DMS53 treated with DMSO at 0.1 percent for 48 hours (cell line): Measurements from ENCODE around the gene HAP1.
A peak's percentile ranks its signal among the peaks of the same experiment; 100 is the strongest.
"Not testable (repeated sequence)": the region's sequence is repeated elsewhere in the genome, so short reads cannot be mapped to it uniquely, and the experiment has no call there.

Experiments
- DNase-seq: peaks from one replicate; lab custom pipeline; 2025; ENCODE audit not compliant: unreplicated experiment; lab: John Stamatoyannopoulos, UW

The HAP1 gene, protein sequence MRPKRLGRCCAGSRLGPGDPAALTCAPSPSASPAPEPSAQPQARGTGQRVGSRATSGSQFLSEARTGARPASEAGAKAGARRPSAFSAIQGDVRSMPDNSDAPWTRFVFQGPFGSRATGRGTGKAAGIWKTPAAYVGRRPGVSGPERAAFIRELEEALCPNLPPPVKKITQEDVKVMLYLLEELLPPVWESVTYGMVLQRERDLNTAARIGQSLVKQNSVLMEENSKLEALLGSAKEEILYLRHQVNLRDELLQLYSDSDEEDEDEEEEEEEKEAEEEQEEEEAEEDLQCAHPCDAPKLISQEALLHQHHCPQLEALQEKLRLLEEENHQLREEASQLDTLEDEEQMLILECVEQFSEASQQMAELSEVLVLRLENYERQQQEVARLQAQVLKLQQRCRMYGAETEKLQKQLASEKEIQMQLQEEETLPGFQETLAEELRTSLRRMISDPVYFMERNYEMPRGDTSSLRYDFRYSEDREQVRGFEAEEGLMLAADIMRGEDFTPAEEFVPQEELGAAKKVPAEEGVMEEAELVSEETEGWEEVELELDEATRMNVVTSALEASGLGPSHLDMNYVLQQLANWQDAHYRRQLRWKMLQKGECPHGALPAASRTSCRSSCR

DNA sequence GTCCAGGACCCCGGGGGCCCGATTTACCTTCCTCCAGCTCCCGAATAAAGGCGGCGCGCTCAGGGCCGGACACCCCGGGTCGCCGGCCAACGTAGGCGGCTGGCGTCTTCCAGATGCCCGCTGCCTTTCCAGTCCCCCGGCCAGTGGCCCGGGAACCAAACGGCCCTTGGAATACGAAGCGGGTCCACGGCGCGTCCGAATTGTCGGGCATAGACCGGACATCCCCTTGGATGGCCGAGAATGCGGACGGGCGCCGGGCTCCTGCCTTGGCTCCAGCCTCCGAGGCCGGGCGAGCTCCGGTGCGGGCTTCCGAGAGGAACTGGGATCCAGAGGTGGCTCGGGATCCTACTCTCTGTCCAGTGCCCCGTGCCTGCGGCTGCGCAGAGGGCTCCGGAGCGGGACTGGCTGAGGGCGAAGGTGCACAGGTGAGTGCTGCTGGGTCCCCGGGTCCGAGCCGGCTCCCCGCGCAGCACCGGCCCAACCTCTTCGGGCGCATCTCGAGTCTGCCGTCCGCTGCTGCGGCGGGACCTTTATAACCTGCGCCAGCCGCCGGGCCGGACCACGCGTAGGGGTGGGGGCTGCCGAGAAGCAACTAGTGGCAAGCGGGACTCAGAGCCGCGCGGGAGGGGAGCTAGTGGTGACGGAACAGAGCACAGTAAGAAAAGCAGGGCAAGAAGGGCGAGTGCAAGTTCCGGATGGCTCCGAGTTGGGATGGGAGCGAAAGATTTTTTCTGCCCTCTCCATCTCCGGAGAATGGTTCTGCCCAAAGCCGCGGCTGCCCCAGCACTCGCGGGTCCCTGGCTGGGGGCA lies at the start of gene HAP1:
Gene HAP1 (minus strand): TSS at position 505 of the 810 bp plus-strand sequence. CDS start 9 bp downstream, at position 496.
- DNase-seq, result peak; percentile 42

DNA sequence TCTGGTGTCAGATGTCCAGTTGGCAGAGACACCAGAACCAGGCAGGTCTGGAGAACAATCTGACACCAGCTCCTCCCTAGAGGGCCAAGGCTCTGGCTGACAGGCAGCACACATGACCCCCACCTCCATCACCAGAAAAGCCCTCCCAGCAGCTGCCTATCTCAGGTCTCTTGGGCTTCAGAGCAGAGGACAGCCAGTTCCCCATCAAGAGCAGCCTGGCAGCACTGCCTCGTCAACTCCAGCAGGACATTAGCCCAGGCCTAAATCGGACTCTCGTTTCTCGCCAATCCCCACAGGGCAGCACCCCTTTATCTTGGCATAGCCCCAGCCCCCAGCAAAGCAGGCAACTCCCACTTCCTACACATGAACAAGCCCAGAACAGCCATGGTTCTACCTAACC lies 47.7 kb upstream of the HAP1 start:
- DNase-seq, result no peak

DNA sequence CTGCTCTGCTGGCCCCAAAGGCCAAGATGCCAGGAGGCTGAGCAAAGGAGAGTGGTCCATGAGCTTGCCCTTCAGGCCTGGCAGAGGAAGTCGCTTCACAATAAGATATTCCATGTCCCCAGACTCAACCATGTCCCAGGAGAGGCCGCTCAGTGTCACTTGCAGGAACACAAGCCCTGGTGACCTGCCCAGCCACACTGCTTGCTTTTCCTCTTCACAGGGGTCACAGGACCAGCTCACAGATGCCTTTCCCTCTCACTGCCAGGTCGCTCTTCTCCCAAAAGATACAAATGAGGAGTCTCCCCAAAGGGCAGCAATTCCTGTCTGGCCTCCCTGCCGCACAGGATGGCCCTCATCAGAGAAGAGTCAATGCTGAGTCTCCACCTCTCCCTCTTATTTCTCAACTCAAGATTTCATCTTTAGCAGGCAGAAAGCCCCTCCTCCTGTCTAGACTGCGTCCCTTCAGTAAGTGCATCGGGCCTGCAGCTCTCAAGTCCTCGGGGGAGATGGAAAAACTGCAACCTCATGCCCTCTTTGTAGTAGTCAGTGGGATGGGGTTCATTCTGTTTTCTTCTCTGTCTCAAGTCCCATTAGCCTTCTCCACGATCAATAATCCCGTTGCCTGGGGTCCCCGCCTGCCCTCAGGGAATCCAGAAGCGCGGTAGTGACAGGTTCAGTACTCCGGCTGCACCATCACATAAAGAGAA lies 47.1 kb upstream of the HAP1 start:
- no peak for DNase-seq

DNA sequence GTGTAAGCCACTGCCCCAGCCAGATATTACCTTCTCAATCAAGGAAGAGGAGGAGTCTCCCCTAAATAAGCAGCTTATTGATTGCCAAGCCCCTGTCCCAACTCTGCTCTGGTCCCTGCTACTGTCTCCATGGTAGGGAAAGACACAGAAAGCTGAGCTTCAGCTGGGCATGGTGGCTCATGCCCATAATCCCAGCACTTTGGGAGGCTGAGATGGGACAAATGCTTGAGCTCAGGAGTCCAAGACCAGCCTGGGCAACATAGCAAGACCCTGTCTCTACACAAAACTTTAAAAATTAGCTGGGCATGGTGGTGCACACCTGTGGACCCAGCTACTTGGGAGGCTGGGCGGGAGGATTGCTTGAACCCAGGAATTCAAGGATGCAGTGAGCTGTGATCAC lies 45.5 kb upstream of the HAP1 start:
- DNase-seq, result no peak

DNA sequence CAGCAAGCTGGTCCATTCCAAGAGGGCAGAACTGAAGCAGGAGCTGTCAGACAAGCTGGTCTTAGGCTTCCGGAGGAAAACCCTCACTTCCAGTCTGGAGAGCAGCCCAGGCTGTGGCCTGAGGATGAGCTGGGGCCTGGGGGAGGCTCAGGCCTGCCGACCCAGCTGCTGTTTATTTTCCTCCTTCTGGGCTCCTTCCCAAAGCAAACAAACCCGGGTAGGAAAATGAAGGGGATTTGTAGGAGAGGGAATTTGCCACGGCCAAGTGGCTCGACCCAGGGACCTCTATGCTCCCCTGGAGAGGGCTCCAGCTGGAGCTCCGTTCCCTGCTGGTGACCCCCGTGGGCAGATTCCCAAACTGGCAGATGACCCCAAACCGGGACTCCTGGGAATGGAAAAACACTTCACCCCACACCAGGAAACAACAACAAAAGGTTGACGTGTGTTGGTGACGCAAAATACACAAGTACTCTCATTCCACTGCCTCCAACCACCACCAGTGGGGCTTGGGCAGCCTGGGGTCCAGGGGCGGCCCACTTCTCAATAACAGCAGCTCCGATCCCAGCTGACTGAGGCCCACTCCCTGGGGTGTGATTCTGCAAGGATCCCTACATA lies 43.2 kb upstream of the HAP1 start:
- DNase-seq, result peak; percentile 88

DNA sequence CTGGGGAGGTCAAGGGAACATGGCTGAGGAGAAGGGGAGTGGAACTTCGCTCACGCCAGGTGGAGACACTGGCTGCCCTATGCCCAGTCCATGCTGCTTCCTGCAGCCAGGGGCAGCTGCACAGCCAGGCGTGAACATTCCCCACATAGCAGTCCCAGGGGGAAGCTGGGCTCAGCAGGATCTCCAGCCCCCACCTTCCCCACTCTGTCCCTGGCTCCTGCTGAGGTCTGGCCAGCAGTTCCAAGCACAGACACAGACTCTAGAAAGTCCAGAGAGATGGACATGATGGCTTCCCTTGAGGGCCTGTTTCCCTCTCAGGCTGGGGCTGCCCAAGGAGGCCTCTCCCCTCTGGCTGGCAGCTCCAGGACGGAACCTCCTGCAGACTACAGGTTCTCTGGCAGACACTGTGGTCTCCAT lies 42.7 kb upstream of the HAP1 start:
- DNase-seq, result peak; percentile 27

DNA sequence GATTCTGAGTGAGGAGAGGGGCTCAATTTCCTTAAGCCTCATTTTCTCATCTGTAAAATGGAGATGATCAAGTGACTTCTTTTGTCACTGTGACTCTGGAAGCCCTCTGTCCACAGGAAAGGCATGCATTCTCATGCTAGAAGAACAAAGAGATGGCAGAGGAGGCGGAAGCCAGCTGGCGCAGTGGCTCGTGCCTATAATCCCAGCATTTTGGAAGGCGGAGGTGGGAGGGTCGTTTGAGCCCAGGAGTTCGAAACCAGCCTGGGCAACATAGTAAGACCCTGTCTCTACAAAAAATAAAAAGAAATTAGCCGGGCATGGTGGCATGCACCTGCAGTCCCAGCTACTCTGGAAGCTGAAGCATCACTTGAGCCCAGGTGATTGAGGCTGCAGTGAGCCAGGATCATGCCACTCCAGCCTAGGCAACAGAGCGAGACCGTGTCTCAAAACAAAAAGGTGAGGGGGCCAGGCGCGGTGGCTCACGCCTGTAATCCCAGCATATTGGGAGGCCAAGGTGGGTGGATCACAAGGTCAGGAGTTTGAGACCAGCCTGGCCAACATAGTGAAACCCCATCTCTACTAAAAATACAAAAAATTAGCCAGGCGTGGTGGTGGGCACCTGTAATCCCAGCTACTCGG lies 41.9 kb upstream of the HAP1 start:
- not testable (repeated sequence) for DNase-seq

DNA sequence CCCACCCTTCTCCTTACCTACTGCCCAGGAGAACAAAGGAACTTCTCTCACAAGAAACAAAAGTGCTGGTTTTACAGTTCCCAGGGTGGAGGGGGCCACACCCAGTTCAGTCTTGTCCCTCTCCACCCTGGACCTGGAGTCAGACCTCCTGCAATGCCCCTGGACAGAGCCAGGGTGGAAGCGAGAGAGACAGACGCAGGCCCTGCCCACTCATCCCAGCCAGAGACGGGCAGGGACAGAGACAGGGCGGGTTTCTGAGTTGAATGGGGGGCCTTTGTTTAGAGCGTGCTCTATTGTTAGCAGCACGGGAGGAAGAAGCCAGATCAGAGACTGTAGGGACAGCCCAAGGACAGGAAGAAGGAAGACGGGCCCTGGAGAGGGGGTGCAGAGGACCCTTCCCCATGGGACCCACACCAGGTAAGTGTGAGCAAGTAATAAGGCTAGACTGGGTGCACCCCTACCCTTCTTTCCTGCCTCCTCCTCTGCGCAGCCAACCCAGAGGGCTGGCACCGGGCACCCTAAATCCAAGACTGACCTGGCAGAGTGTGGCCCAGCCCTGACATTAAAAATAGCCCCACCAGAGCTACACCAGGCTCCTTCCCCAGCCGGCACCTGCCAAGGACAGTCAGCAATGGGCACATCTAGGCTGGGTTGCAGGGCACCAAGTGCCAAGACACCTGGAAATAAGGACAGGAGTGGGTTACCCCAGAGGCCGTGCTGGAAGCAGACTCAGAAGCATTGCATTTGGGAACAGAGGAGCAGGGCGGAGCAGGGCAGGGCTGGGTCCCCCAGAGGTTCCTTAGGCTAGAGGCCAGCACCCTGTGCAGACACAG lies 41.2 kb upstream of the HAP1 start:
- DNase-seq, result no peak

DNA sequence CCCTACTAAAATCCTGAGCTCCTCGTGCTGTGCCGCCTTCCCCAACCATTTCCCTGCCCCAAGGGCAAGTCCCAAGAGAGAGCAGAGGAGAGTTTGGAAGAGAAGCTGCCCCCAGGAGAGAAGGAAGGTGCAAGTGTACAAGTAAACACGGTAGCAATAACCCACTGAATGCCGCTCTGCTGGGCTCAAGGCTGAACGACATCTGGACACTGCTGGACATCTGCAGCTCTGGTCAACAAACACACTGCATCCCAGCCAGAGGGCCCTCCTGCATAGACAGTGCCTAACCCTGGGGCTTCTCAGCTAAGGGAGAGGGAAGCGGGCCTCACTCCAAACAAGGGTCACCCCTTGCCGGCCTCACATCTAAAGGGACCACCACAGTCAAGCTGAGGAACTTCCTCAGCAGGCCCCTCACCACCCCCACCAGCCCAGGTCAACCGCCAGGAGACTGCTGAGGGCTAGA lies 39.3 kb upstream of the HAP1 start:
- peak; percentile 8 for DNase-seq

DNA sequence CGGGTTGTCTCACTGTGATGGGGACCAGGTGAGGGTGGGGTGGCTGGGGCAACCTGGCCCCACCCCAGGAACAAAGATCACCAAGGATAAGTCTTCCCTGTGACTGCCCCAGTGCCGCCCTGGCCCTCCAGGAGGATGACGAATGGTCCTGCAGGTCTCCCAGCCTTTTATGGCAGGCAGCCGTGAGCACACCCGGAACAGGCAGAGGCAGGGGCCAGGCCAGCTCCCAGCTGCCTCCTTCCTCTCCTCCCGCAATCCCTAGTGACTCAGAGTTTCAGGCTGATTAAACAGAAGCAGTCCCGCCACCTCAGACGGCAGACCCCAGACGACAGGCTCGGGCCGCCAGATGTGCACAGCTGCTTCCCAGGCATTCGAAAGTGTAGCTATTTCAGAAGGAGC lies 38.7 kb upstream of the HAP1 start:
- DNase-seq, result peak; percentile 89

DNA sequence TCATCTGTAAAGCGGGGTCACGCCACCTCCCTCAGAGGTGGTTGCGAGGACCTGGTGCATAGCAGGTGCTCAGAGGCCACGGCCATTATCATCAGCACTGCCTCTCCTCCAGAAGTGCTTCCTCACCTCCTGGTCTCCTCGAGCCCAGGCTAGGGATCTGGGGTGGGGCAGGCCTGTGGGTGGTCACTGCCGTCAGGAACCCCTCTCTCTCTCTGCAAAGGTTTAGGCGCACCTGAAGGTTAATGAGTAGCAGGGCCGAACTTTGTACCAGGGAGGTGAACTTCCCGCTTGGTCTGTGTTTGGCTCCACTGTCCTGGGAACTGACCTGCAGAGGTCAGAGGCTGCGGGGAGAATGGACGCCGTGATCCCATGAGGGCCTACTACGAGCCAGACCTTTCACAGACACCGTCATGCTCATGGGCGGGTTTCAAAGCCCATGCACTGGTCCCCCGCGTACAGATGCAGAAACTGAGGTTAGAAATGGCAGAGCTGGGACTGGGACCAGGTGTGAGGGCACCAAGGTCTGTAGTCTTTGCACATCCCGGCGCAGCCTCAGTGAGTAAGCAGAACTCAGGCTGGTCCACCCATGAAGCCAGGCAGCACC lies 38.2 kb upstream of the HAP1 start:
- no peak for DNase-seq

DNA sequence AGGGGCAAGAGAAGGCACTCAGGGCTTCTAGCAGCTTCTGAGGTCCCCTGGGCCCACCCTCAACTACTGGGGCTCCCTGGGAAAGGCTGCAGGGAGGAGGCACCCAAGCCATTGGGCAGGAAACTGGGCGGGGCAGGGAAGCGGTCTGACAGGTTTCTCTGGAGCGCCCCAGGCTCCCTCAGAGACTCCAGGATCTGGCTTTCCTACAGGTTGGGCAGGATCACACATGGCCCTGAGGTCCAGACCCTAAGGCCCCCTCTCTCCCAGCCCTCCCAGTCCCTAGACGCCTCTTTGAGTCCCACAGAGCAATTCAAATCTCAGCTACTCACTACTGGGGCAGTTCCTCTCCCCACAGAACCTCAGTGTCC lies 37.8 kb upstream of the HAP1 start:
- DNase-seq, result peak; percentile 21

DNA sequence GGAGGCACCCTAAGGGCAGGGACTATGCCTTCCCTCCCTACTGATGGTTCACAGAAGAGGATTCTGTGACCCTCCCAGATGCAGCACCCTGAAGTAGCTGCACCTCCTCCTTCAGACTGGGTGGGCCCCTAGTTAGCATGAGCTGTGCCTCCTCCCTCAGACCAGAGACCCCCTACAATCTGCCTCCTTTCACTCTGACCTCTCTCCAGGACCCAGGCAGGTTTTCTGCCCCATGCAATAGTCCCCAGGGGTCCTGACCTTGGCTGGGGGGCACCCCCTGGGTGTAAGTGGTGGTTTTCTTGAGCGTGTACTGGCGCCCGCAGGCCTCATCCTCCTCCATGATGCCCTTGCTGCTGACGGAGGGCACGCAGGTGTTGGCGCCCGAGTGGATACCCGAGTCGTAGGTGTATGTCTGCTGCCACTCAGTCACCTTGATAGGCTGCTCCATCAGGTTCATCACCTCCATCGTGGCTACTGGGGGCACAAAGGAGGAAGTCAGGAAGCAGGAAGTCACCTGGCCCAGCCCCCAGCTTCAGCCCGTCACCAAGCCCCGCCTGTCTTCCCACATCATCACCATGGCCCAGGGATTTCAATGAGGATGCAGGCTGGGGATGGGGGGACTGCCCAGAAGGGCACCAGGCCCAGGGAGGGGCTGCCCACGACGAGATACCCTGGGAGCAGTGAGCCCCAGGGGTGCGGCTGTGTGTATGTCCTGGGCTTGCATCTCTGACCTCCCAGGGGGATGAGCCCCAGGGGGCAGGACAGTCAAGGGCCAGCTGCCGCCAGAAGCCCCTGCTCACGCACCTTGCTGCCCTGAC lies 37.2 kb upstream of the HAP1 start:
- DNase-seq, result no peak

DNA sequence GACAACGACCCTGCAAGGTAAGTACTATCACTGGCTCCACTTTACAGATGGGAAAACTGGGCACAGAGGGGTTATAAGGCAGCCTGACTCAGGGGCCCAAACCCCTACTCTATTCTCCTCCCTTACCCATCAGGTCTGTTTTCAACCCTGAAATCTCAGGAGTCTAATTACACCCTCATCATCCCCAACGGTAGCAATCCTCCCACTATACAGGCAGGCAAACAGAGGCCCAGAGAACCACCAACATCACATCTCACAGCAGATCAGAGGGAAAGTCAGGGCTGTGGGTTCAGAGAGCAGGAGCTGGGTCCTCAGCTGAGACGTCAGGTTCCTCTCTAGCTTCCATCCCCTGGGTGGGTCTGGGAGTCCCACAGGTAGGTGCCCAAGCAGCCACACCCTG lies 35.5 kb upstream of the HAP1 start:
- DNase-seq, result no peak

DNA sequence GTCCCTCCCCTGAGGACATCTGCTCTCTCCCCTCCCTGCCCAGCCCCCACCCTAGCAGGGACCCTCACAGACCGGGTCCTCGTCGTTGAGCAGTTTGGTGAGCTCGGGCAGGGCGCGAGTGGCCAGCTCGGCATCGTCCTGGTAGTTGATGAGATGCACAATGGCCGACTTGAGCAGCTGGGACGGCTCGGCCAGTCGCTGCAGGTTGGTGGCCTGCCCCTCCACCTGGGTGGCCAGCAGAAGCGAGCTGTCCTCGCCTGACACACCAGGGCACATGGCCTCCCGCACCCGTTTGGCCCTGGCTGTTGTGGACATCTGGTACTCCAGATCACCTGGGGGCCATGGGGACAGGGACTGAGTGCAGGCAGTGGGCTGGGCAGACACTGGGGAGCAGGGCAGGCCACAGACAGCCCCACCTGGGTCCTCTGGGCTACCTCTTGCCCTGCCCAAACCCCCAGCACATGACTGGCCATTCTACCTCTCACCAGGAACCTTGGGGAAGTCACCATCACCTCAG lies 35.0 kb upstream of the HAP1 start:
- DNase-seq, result no peak

DNA sequence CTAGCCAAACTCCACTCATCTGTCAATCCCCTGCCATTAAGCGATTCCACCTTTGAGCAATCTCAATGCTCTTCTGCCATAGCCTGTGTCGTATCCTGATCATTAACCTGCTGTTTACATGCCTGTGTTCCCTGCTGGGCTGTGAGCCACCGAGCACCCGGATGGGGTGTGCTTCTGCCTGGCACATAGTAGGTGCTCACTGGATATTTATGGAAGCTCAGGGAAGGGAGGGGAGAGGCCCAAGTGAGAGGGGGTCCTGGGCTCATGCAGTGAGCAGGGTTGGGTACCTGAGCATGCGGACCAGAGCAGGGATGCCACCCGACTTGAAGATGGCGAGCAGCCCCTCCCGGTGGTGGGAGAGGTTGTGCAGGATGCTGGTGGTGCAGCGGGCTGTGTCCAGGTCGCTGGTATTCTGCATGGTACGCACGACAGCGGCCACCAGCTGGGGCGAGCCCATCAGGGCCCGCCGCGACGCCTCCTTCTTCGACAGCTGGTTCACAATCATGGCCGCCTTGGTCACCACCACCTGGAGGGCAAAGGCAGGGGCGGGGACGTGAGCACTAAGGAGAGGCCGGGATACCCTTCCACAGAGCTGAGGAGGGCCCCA lies 34.3 kb upstream of the HAP1 start:
- DNase-seq, result no peak

DNA sequence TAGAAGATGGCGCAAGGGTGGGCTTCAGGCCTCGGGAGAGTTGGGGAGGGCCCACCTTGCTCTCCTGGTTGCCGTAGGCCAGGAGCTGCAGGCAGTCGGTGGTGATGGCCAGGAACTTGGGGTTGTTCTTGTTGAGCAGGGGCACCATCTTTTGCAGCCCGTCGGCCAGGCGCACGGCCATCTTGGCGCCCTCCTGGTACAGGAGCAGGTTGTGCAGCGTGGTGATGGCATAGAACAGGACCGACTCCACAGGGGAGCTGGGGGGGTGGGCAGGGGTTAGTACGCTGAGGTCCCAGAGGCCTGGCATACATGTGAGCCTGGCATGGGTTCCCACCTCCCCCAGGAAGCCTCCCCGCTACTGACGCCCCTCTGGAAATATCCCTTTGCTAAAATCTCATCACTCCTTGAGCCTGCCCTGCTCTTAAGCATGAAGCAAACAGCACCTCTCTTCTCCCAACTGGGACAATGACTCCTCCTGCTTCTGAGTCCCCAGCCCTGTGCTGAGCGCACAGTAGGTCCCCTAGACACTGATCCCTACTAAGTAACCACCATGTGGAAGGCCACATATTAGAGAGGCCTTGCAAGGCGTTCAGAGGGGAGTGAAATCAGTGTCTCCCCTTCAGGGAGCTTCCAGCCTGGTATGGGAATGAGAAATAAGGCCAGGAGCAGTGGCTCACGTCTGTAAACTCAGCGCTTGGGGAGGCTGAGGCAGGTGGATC lies 33.0 kb upstream of the HAP1 start:
- no peak for DNase-seq
